ENCODE data around the gene HOOK2. TPM values are rescaled to one million over a fixed set of nuclear protein-coding genes. Genes with fewer than 3 reads are reported as not detected.
"Not testable (repeated sequence)": the region's sequence is repeated elsewhere in the genome, so short reads cannot be mapped to it uniquely, and the experiment has no call there.

Gene HOOK2
- total RNA-seq, 4 donors from 2014 or later: 55.1 to 227 (median 83.6) TPM

GRCh38 chr19:12731337-12731736, 44.0 kb downstream of the HOOK2 start:
- DNase-seq (ENCODE audit: low spot score in 2 of 2): no peak
- TF ChIP-seq, protein P1, sequence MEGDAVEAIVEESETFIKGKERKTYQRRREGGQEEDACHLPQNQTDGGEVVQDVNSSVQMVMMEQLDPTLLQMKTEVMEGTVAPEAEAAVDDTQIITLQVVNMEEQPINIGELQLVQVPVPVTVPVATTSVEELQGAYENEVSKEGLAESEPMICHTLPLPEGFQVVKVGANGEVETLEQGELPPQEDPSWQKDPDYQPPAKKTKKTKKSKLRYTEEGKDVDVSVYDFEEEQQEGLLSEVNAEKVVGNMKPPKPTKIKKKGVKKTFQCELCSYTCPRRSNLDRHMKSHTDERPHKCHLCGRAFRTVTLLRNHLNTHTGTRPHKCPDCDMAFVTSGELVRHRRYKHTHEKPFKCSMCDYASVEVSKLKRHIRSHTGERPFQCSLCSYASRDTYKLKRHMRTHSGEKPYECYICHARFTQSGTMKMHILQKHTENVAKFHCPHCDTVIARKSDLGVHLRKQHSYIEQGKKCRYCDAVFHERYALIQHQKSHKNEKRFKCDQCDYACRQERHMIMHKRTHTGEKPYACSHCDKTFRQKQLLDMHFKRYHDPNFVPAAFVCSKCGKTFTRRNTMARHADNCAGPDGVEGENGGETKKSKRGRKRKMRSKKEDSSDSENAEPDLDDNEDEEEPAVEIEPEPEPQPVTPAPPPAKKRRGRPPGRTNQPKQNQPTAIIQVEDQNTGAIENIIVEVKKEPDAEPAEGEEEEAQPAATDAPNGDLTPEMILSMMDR (IDR thresholded peaks at IDR 0.05): no peak
- TF ChIP-seq POLR2AphosphoS5 (IDR thresholded peaks at IDR 0.05) (no peak), EP300 (IDR thresholded peaks at IDR 0.05) (no peak), POLR2A (IDR thresholded peaks at IDR 0.05) (no peak)
- H3K4me1 ChIP-seq: peaks cover 43% of the 10 kb centered on the region
- no peak overlapping the region for H3K27ac ChIP-seq
- WGBS: 92% methylated on average over 24 of the region's 24 CpGs
- H3K9me3 ChIP-seq: no peaks in the 10 kb centered on the region
- no peaks in the 10 kb centered on the region for H3K27me3 ChIP-seq
- H3K36me3 ChIP-seq: peaks cover 37% of the 10 kb centered on the region
- no peak overlapping the region for H3K4me3 ChIP-seq

- no peak overlapping the region for H3K4me3 ChIP-seq
- H3K27me3 ChIP-seq: no peaks in the 10 kb centered on the region
- no peak overlapping the region for H3K27ac ChIP-seq
- TF ChIP-seq, protein P1 (IDR thresholded peaks at IDR 0.05): no peak
- TF ChIP-seq POLR2AphosphoS5 (IDR thresholded peaks at IDR 0.05): no peak
- no peak for TF ChIP-seq EP300 (IDR thresholded peaks at IDR 0.05)
- no peak for TF ChIP-seq POLR2A (IDR thresholded peaks at IDR 0.05)
- H3K4me1 ChIP-seq: peaks cover 36% of the 10 kb centered on the region
- no peak for DNase-seq (ENCODE audit: low spot score in 2 of 2)
- H3K9me3 ChIP-seq: no peaks in the 10 kb centered on the region
- WGBS: 84% methylated on average over 3 of the region's 3 CpGs
- peaks cover 37% of the 10 kb centered on the region for H3K36me3 ChIP-seq
Measured at GRCh38 chr19:12730064-12730463, 45.3 kb downstream of the HOOK2 start.

DNA sequence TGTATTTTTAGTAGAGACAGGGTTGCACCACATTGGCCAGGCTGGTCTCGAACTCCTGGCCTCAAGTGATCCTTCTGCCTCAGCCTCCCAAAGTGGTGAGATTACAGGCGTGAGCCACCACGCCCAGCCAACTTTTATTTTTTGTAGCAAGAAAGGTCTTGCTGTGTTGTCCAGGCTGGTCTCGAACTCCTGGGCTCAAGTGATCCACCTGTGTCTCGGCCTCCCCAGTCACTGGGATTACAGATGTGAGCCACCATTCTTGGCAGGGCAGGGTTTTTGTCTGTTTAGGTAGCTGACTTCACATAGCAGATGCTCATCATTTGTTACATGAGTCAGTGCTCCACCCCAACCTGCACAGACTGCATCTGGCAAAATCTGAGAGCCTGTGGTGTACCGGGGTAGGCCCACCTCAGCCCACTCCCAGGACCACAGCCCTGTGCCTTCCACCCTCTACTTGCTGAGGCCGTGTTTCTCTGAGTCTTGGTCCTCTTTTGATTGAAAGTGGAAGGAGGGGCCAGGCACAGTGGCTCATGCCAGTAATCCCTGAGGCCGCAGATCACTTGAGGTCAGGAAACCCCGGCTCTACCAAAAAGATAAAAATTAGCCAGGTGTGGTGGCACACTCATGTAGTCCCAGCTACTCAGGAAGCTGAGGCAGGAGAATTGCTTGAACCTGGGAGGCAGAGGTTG, 47.5 kb downstream of the HOOK2 start:
- no peak for TF ChIP-seq POLR2A (IDR thresholded peaks at IDR 0.05)
- no peak for TF ChIP-seq EP300 (IDR thresholded peaks at IDR 0.05)
- no peak for TF ChIP-seq POLR2AphosphoS5 (IDR thresholded peaks at IDR 0.05)
- TF ChIP-seq, protein P1 (IDR thresholded peaks at IDR 0.05): no peak
- Histone ChIP-seq H3K4me1 (peaks cover 36% of the 10 kb centered on the region), H3K4me3 (no peak overlapping the region), H3K36me3 (peaks cover 37% of the 10 kb centered on the region), H3K27me3 (no peaks in the 10 kb centered on the region), H3K27ac (no peak overlapping the region), H3K9me3 (no peaks in the 10 kb centered on the region)
- DNase-seq (ENCODE audit: low spot score in 2 of 2): no peak
- 91% methylated on average over 8 of the region's 9 CpGs for WGBS

DNA sequence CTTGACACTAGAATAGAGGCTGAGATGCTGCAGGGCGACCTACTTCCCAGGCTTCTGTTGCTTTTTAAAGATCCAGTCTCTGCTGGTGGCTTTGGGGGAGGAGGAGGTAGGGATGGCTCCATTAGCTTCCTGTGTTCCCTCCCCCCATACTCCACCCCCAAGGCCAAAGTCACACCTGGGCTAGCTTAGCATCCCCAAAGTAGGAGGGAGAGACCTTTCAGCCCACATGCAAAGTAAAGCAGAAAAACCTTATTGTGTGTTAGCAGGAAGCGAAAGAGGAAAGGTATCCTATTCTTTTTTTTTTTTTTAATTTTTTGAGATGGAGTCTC, 48.4 kb downstream of the HOOK2 start:
- DNase-seq (ENCODE audit: low spot score in 2 of 2): no peak
- WGBS: 78% methylated on average over 2 of the region's 2 CpGs
- H3K4me3 ChIP-seq: no peak overlapping the region
- TF ChIP-seq EP300 (IDR thresholded peaks at IDR 0.05): no peak
- TF ChIP-seq, protein P1 (IDR thresholded peaks at IDR 0.05): no peak
- TF ChIP-seq POLR2AphosphoS5 (IDR thresholded peaks at IDR 0.05): no peak
- TF ChIP-seq POLR2A (IDR thresholded peaks at IDR 0.05): no peak
- H3K36me3 ChIP-seq: peaks cover 37% of the 10 kb centered on the region
- H3K27ac ChIP-seq: no peak overlapping the region
- peaks cover 30% of the 10 kb centered on the region for H3K4me1 ChIP-seq
- no peaks in the 10 kb centered on the region for H3K9me3 ChIP-seq
- H3K27me3 ChIP-seq: no peaks in the 10 kb centered on the region

GRCh38 chr19:12725612-12726011, 49.7 kb downstream of the HOOK2 start:
- not testable (repeated sequence) for H3K9me3 ChIP-seq; DNase-seq (ENCODE audit: low spot score in 2 of 2); H3K27ac ChIP-seq; H3K4me3 ChIP-seq; H3K27me3 ChIP-seq
- WGBS: 90% methylated on average over 10 of the region's 10 CpGs
- H3K36me3 ChIP-seq: peaks cover 29% of the 10 kb centered on the region
- peaks cover 25% of the 10 kb centered on the region for H3K4me1 ChIP-seq

All from suprapubic skin (tissue), 4 donors.